A549 (cell line): ENCODE results near the gene SYK. TPM values are rescaled to one million over a fixed set of nuclear protein-coding genes. Genes with fewer than 3 reads are reported as not detected.

Experiments
- ATAC-seq, 2 experiments: fragments of 200-7000 bp in 1 of 2; fragments of >200 bp in 1 of 2; cut with Nextera tagmentation in 1 of 2; cut with Tn5 transposase in 1 of 2; 3 replicates each; pipeline versions ENCODE4 v1.8.0 to v1.9.1; 2018 to 2020; ENCODE audit warnings: mild to moderate bottlenecking in 1 of 2, moderate library complexity in 1 of 2
- CTCF ChIA-PET: fragments of 300-600 bp; sonication (Branson Sonifier 250); formaldehyde crosslinking; extraction: SDS; loops from one replicate; lab custom pipeline; 2021; ENCODE audit warnings: antibody characterized with exemption, inconsistent platforms; lab: Yijun Ruan, JAX
- POLR2A ChIA-PET: fragments of 350-600 bp; formaldehyde crosslinking; extraction: SDS; loops from one replicate; lab custom pipeline; 2021; ENCODE audit warnings: antibody characterized with exemption, inconsistent platforms; lab: Yijun Ruan, JAX
- DNase-seq, 2 experiments: peaks; one replicate each; pipeline versions ENCODE4 v3.0.0 to v3.0.0-alpha.2; 2011 to 2016; ENCODE audit warnings: low read depth in 1 of 2, low spot score in 1 of 2
- FAIRE-seq: peaks from 2 replicates; lab custom pipeline; 2011; peaks lifted over from hg19 to GRCh38; lab: Jason Lieb, UNC
- H3K27ac ChIP-seq, 2 experiments: fragments of >200 bp; sonication (Bioruptor Twin); formaldehyde crosslinking; 3 replicates each; pipeline ENCODE4 v1.5.1; 2016 to 2017
- H3K4me1 ChIP-seq: fragments of >200 bp; sonication (Bioruptor Twin); formaldehyde crosslinking; 3 replicates; pipeline ENCODE4 v1.6.1; 2016
- H3K4me2 ChIP-seq: fragments of >200 bp; sonication (Bioruptor Twin); formaldehyde crosslinking; 3 replicates; pipeline ENCODE4 v1.6.1; 2016
- H3K4me3 ChIP-seq: fragments of >200 bp; sonication (Bioruptor Twin); formaldehyde crosslinking; 3 replicates; pipeline ENCODE4 v1.5.1; 2016
- H3K9me3 ChIP-seq: fragments of >200 bp; sonication (Bioruptor Twin); formaldehyde crosslinking; 3 replicates; pipeline ENCODE4 v1.6.1; 2016
- CBX2 ChIP-seq: fragments of 200-600 bp; sonication (generic); IDR thresholded peaks from 2 replicates; pipeline ENCODE4 v1.6.1; 2016; ENCODE audit warnings: low read depth, mild to moderate bottlenecking, borderline replicate concordance
- CBX8 ChIP-seq: fragments of 200-600 bp; sonication (generic); IDR thresholded peaks from 2 replicates; pipeline ENCODE4 v1.6.1; 2016
- CEBPB ChIP-seq, 2 experiments: fragments of >200 bp in 1 of 2; sonication (Bioruptor Twin) in 1 of 2; formaldehyde crosslinking in 1 of 2; IDR thresholded peaks; 2 replicates each; pipeline ENCODE4 v1.6.1; 2012 to 2016
- E2F6 ChIP-seq: IDR thresholded peaks from 2 replicates; pipeline ENCODE4 v1.6.1; 2012; ENCODE audit warnings: low read depth, borderline replicate concordance
- FOSB ChIP-seq: fragments of 250-450 bp; sonication (Bioruptor Pico); IDR thresholded peaks from 2 replicates; pipeline ENCODE4 v1.5.0; 2020; ENCODE audit warnings: mild to moderate bottlenecking, moderate library complexity
- FOSL2 ChIP-seq, 2 experiments: fragments of 450-650 bp in 1 of 2; fragments of >200 bp in 1 of 2; sonication (Bioruptor Twin) in 1 of 2; formaldehyde crosslinking; IDR thresholded peaks; 2 replicates each; pipeline versions ENCODE4 v1.5.0 to v1.6.1; 2016 to 2020; ENCODE audit warnings: mild to moderate bottlenecking in 1 of 2, moderate library complexity in 1 of 2
- FOXS1 ChIP-seq: fragments of 250-450 bp; sonication (Bioruptor Pico); IDR thresholded peaks from 2 replicates; pipeline ENCODE4 v1.5.0; 2020; ENCODE audit warnings: mild to moderate bottlenecking, moderate library complexity
- HDAC2 ChIP-seq: fragments of 200-600 bp; sonication (generic); IDR thresholded peaks from 2 replicates; pipeline ENCODE4 v1.6.1; 2016
- HES2 ChIP-seq: fragments of >200 bp; sonication (Bioruptor Twin); formaldehyde crosslinking; IDR thresholded peaks from 2 replicates; pipeline ENCODE4 v1.6.1; 2016
- HEYL ChIP-seq: fragments of 250-450 bp; sonication (Bioruptor Pico); IDR thresholded peaks from 2 replicates; pipeline ENCODE4 v1.8.0; 2021; ENCODE audit warnings: mild to moderate bottlenecking, moderate library complexity
- HMGXB4 ChIP-seq: fragments of 250-450 bp; sonication (Bioruptor Pico); IDR thresholded peaks from 2 replicates; pipeline ENCODE4 v1.5.0; 2021; ENCODE audit warnings: mild to moderate bottlenecking, moderate library complexity, borderline replicate concordance
- HOXB13 ChIP-seq: fragments of 250-450 bp; sonication (Bioruptor Pico); IDR thresholded peaks from 2 replicates; pipeline ENCODE4 v1.5.0; 2020; ENCODE audit warnings: low read depth, mild to moderate bottlenecking, moderate library complexity
- JUN ChIP-seq, 2 experiments: fragments of >200 bp; sonication (Bioruptor Twin); formaldehyde crosslinking; IDR thresholded peaks; 2 replicates in 1 of 2; 3 replicates in 1 of 2; pipeline ENCODE4 v1.6.1; 2016 to 2017
- KDM5A ChIP-seq: fragments of 200-600 bp; sonication (generic); IDR thresholded peaks from 2 replicates; pipeline ENCODE4 v1.6.1; 2016; ENCODE audit warnings: antibody characterized with exemption, mild to moderate bottlenecking
- MAFK ChIP-seq: fragments of 450-650 bp; IDR thresholded peaks from 2 replicates; pipeline ENCODE4 v1.6.1; 2014; ENCODE audit not compliant: partially characterized antibody
- NFE2L2 ChIP-seq: fragments of 150-350 bp; conservative IDR thresholded peaks from 2 replicates; pipeline ENCODE4 v1.6.1; 2014; ENCODE audit warnings: low read length
- PBX3 ChIP-seq: IDR thresholded peaks from 2 replicates; pipeline ENCODE4 v1.6.1; 2012
- POLR2AphosphoS2 ChIP-seq: conservative IDR thresholded peaks from 2 replicates; pipeline ENCODE4 v1.6.1; 2012; ENCODE audit warnings: low read length, improper control_type of control experiment, inconsistent platforms
- RARB ChIP-seq: fragments of 250-450 bp; sonication (Bioruptor Pico); IDR thresholded peaks from 2 replicates; pipeline ENCODE4 v1.8.0; 2021; ENCODE audit warnings: mild to moderate bottlenecking, moderate library complexity
- RFX5 ChIP-seq: fragments of 450-650 bp; IDR thresholded peaks from 2 replicates; pipeline ENCODE4 v1.7.1; 2014; ENCODE audit warnings: antibody characterized with exemption, mild to moderate bottlenecking, moderate library complexity
- RNF2 ChIP-seq: fragments of 200-600 bp; sonication (generic); IDR thresholded peaks from 2 replicates; pipeline ENCODE4 v1.6.1; 2016; ENCODE audit warnings: low read depth, mild to moderate bottlenecking, antibody characterized with exemption, moderate library complexity, borderline replicate concordance
- USF2 ChIP-seq: fragments of 450-650 bp; IDR thresholded peaks from 2 replicates; pipeline ENCODE4 v1.6.1; 2014; ENCODE audit warnings: antibody characterized with exemption
- ZSCAN20 ChIP-seq: fragments of 250-450 bp; sonication (Bioruptor Pico); IDR thresholded peaks from 2 replicates; pipeline ENCODE4 v1.8.0; 2022; ENCODE audit warnings: mild to moderate bottlenecking, moderate library complexity
- WGBS: methylation state at CpG from one replicate; pipeline ENCODE4 v1.1.6; 2017; ENCODE audit errors: missing lambda C conversion rate; 5-methylcytosine and 5-hydroxymethylcytosine counted together
- polyA plus RNA-seq, 4 experiments: library from polyadenylated mRNA; depleted of rRNA in 3 of 4; stranded (reverse); fragments of >200 nt; fragmentation: RNase III in 1 of 4; extraction: RNeasy Plus Mini Kit Qiagen cat#74134 plus additional on column Dnase treatment in 1 of 4; gene quantifications; 2 replicates in 3 of 4; 3 replicates in 1 of 4; pipeline ENCODE4 v1.2.3, GENCODE V29; 2011 to 2017

SYK gene
- polyA plus RNA-seq, 2 of the 4 experiments (the other 2 are of a cell fraction): 0.01 to 0.03 TPM

- 5% methylated on average over 5 of the region's 5 CpGs for WGBS
- TF ChIP-seq MAFK: no peak
- TF ChIP-seq CBX2: no peak
- TF ChIP-seq RFX5: no peak
- no peak for TF ChIP-seq HES2
- no peak for TF ChIP-seq POLR2AphosphoS2
- TF ChIP-seq JUN (IDR thresholded peaks at IDR 0.05): no peak
- TF ChIP-seq ZSCAN20 (CRISPR knock-in tag): no peak
- POLR2A ChIA-PET: no interaction called here
- ATAC-seq (no peak), DNase-seq (no peak), FAIRE-seq (no peak)
- H3K4me3 ChIP-seq: no peak overlapping the region
- CTCF ChIA-PET: no interaction called here
- no peak overlapping the region for H3K4me2 ChIP-seq
- H3K27ac ChIP-seq: no peak overlapping the region
- H3K4me1 ChIP-seq: no peaks in the 10 kb centered on the region
- no peaks in the 10 kb centered on the region for H3K9me3 ChIP-seq
These were observed 28.4 kb downstream of the SYK start for GRCh38 chr9:90830051-90830450.

GRCh38 chr9:90830977-90831376, 29.4 kb downstream of the SYK start:
- ChIA-PET POLR2A (no interaction called here), CTCF (interaction anchor here (1.0 kb wide), 1 partner anchor 17 kb away, joined by 3 read pairs; no protein-coding TSS in a partner anchor)
- Histone ChIP-seq H3K4me1 (no peaks in the 10 kb centered on the region), H3K4me2 (no peak overlapping the region), H3K4me3 (no peak overlapping the region), H3K27ac (no peak overlapping the region), H3K9me3 (no peaks in the 10 kb centered on the region)
- ATAC-seq (no peak), DNase-seq (no peak), FAIRE-seq (no peak)
- no peak for TF ChIP-seq KDM5A
- TF ChIP-seq PBX3: no peak
- no peak for TF ChIP-seq CEBPB (IDR thresholded peaks at IDR 0.05)
- no peak for TF ChIP-seq FOXS1 (CRISPR knock-in tag)
- TF ChIP-seq RNF2: no peak
- no peak for TF ChIP-seq RARB (CRISPR knock-in tag)
- no peak for TF ChIP-seq CBX8
- no peak for TF ChIP-seq HES2
- no peak for TF ChIP-seq HMGXB4 (CRISPR knock-in tag)
- TF ChIP-seq HEYL: no peak
- no peak for TF ChIP-seq HDAC2
- TF ChIP-seq FOSL2 (IDR thresholded peaks at IDR 0.05): no peak
- TF ChIP-seq FOSL2 (CRISPR knock-in tag; IDR thresholded peaks at IDR 0.05): no peak
- no peak for TF ChIP-seq USF2
- TF ChIP-seq NFE2L2: no peak
- TF ChIP-seq HOXB13 (CRISPR knock-in tag): no peak
- no peak for TF ChIP-seq POLR2AphosphoS2
- no peak for TF ChIP-seq E2F6
- no peak for TF ChIP-seq FOSB (CRISPR knock-in tag)
- WGBS: 8% methylated on average over 3 of the region's 3 CpGs
